HEK293 (cell line): Measurements from ENCODE around the gene AMN.

Experiments
- CTCF ChIA-PET: fragments of 350-600 bp; formaldehyde crosslinking; extraction: SDS; loops from one replicate; lab custom pipeline; 2021; ENCODE audit warnings: antibody characterized with exemption; lab: Yijun Ruan, JAX
- POLR2A ChIA-PET: fragments of 300-600 bp; formaldehyde crosslinking; extraction: SDS; loops from one replicate; lab custom pipeline; 2020; ENCODE audit warnings: antibody characterized with exemption, inconsistent platforms; lab: Yijun Ruan, JAX
- H3K27ac ChIP-seq: fragments of 200-500 bp; sonication (Bioruptor generic); 2 replicates; pipeline ENCODE4 v1.5.1; 2014; ENCODE audit warnings: low read depth, low read length, control low read depth, inconsistent platforms; ENCODE audit errors: extremely low read depth
- H3K36me3 ChIP-seq, 2 experiments: fragments of 200-500 bp in 1 of 2; sonication (Bioruptor generic) in 1 of 2; 1 replicate in 1 of 2; 2 replicates in 1 of 2; pipeline ENCODE4 v1.5.1; 2014 to 2017; ENCODE audit warnings: inconsistent platforms in 2 of 2, low read length in 2 of 2; ENCODE audit not compliant: control insufficient read depth in 2 of 2, insufficient read depth in 1 of 2
- H3K4me1 ChIP-seq: fragments of 200-500 bp; sonication (Bioruptor generic); 2 replicates; pipeline ENCODE4 v1.5.1; 2014; ENCODE audit warnings: mild to moderate bottlenecking, low read length, inconsistent platforms; ENCODE audit not compliant: control insufficient read depth, insufficient read depth
- H3K4me3 ChIP-seq: 2 replicates; pipeline ENCODE4 v1.5.1; 2011; ENCODE audit warnings: low read depth, mild to moderate bottlenecking, control low read depth, low read length, moderate library complexity
- H3K9me3 ChIP-seq: fragments of 200-500 bp; sonication (Bioruptor generic); 2 replicates; pipeline ENCODE4 v1.5.1; 2014; ENCODE audit warnings: low read depth, low read length, inconsistent platforms; ENCODE audit not compliant: control insufficient read depth, insufficient read depth
- BCL11B ChIP-seq: fragments of 450-650 bp; formaldehyde crosslinking; IDR thresholded peaks from 2 replicates; pipeline ENCODE4 v1.5.1; 2016; ENCODE audit warnings: low read depth, missing biosample characterization, missing genetic modification characterization
- EGR2 ChIP-seq: fragments of 450-650 bp; formaldehyde crosslinking; IDR thresholded peaks from 2 replicates; pipeline ENCODE4 v1.5.1; 2016; ENCODE audit warnings: low read depth, missing biosample characterization, missing genetic modification characterization
- HOXC10 ChIP-seq: sonication (generic); formaldehyde crosslinking; IDR thresholded peaks from 2 replicates; pipeline ENCODE4 v1.8.1; 2023; ENCODE audit warnings: mild to moderate bottlenecking, missing genetic modification reagents
- REPIN1 ChIP-seq: fragments of 450-650 bp; formaldehyde crosslinking; IDR thresholded peaks from 2 replicates; pipeline ENCODE4 v1.5.1; 2017; ENCODE audit warnings: missing biosample characterization, missing genetic modification characterization, low read depth
- SCRT1 ChIP-seq: fragments of 450-650 bp; formaldehyde crosslinking; IDR thresholded peaks from 2 replicates; pipeline ENCODE4 v1.5.1; 2016; ENCODE audit warnings: missing biosample characterization, missing genetic modification characterization, borderline replicate concordance
- SCRT2 ChIP-seq: fragments of 450-650 bp; formaldehyde crosslinking; IDR thresholded peaks from 2 replicates; pipeline ENCODE4 v1.5.1; 2016; ENCODE audit warnings: missing biosample characterization, missing genetic modification characterization
- ZNF10 ChIP-seq: fragments of 450-650 bp; formaldehyde crosslinking; IDR thresholded peaks from 2 replicates; pipeline ENCODE4 v1.5.1; 2017; ENCODE audit warnings: missing biosample characterization, missing genetic modification characterization
- ZNF140 ChIP-seq: fragments of 450-650 bp; formaldehyde crosslinking; IDR thresholded peaks from 2 replicates; pipeline ENCODE4 v1.5.1; 2016; ENCODE audit warnings: missing biosample characterization, missing genetic modification characterization
- ZNF2 ChIP-seq: fragments of 450-650 bp; formaldehyde crosslinking; IDR thresholded peaks from 2 replicates; pipeline ENCODE4 v1.5.1; 2016; ENCODE audit warnings: missing biosample characterization, missing genetic modification characterization
- ZNF202 ChIP-seq: fragments of 450-650 bp; formaldehyde crosslinking; IDR thresholded peaks from 2 replicates; pipeline ENCODE4 v1.5.1; 2016; ENCODE audit warnings: missing biosample characterization, missing genetic modification characterization, borderline replicate concordance
- ZNF223 ChIP-seq: fragments of 450-650 bp; formaldehyde crosslinking; IDR thresholded peaks from 2 replicates; pipeline ENCODE4 v1.5.1; 2016; ENCODE audit warnings: missing biosample characterization, missing genetic modification characterization
- ZNF366 ChIP-seq: fragments of 450-650 bp; formaldehyde crosslinking; conservative IDR thresholded peaks from 2 replicates; pipeline ENCODE4 v1.5.1; 2016; ENCODE audit warnings: missing biosample characterization, missing genetic modification characterization
- ZNF747 ChIP-seq: fragments of 450-650 bp; formaldehyde crosslinking; IDR thresholded peaks from 2 replicates; pipeline ENCODE4 v1.5.1; 2016; ENCODE audit warnings: missing biosample characterization, missing genetic modification characterization
- ZNF768 ChIP-seq: fragments of 450-650 bp; formaldehyde crosslinking; IDR thresholded peaks from 2 replicates; pipeline ENCODE4 v1.5.1; 2018; ENCODE audit warnings: missing biosample characterization, mild to moderate bottlenecking, missing genetic modification characterization
- ZNF776 ChIP-seq: fragments of 450-650 bp; formaldehyde crosslinking; IDR thresholded peaks from 2 replicates; pipeline ENCODE4 v1.5.0; 2017; ENCODE audit warnings: missing biosample characterization, missing genetic modification characterization, borderline replicate concordance
- ZSCAN16 ChIP-seq: fragments of 450-650 bp; formaldehyde crosslinking; IDR thresholded peaks from 2 replicates; pipeline ENCODE4 v1.5.1; 2016; ENCODE audit warnings: missing biosample characterization, missing genetic modification characterization
- TF ChIP-seq, protein P1 (sequence below): fragments of 450-650 bp; formaldehyde crosslinking; IDR thresholded peaks from 2 replicates; pipeline ENCODE4 v1.5.1; 2017; ENCODE audit warnings: missing biosample characterization, missing genetic modification characterization
- TF ChIP-seq, protein P2 (sequence below): fragments of 450-650 bp; formaldehyde crosslinking; IDR thresholded peaks from 2 replicates; pipeline ENCODE4 v1.5.1; 2016; ENCODE audit warnings: missing biosample characterization, missing genetic modification characterization
- TF ChIP-seq, protein P3 (sequence below): fragments of 450-650 bp; formaldehyde crosslinking; conservative IDR thresholded peaks from 2 replicates; pipeline ENCODE4 v1.5.1; 2016; ENCODE audit warnings: low read depth, missing biosample characterization, missing genetic modification characterization
- TF ChIP-seq, protein P4 (sequence below): fragments of 450-650 bp; formaldehyde crosslinking; IDR thresholded peaks from 2 replicates; pipeline ENCODE4 v1.5.1; 2016; ENCODE audit warnings: missing biosample characterization, missing genetic modification characterization
- TF ChIP-seq, protein P5 (sequence below): fragments of 450-650 bp; formaldehyde crosslinking; IDR thresholded peaks from 2 replicates; pipeline ENCODE4 v1.5.1; 2016; ENCODE audit warnings: missing biosample characterization, missing genetic modification characterization

The AMN gene

DNA sequence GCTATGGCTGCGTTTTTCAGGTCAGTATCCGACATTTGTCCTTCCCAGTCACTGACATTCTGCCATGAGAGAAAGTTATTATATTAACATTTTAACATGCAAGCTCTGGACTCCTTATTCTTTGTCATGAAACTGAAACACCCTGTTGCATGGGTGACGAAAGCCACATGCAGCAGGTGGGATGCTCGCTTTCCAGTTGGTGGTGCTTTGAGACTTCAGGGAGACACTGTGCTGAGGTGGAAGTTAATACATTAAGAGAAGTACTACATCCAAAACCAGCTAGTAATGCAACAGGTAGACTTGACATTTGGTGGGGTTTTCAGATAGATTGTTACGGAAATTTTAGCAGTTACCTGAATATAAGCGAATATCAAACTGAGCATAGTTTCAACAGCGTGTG, 32.8 kb upstream of the AMN start:
- POLR2A ChIA-PET = no interaction called here
- H3K36me3 ChIP-seq = peaks cover 0 to 71% of the 10 kb centered on the region in 2 experiments; a peak in 2 of 3 replicates
- H3K4me1 ChIP-seq = no peaks in the 10 kb centered on the region
- H3K4me3 ChIP-seq = no peak overlapping the region
- H3K27ac ChIP-seq = no peak overlapping the region
- TF ChIP-seq, protein P1, sequence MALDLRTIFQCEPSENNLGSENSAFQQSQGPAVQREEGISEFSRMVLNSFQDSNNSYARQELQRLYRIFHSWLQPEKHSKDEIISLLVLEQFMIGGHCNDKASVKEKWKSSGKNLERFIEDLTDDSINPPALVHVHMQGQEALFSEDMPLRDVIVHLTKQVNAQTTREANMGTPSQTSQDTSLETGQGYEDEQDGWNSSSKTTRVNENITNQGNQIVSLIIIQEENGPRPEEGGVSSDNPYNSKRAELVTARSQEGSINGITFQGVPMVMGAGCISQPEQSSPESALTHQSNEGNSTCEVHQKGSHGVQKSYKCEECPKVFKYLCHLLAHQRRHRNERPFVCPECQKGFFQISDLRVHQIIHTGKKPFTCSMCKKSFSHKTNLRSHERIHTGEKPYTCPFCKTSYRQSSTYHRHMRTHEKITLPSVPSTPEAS = no peak
- no peak for TF ChIP-seq ZNF223 (tag by site-specific recombination)
- TF ChIP-seq ZNF10 (tag by site-specific recombination) = no peak
- TF ChIP-seq SCRT2 (tag by site-specific recombination) = peak; percentile 92
- no peak for TF ChIP-seq ZNF747
- peak; percentile 76 for TF ChIP-seq SCRT1
- TF ChIP-seq, all 188 proteins: peak for 2
- CTCF ChIA-PET = no interaction called here
- H3K9me3 ChIP-seq = no peaks in the 10 kb centered on the region

DNA sequence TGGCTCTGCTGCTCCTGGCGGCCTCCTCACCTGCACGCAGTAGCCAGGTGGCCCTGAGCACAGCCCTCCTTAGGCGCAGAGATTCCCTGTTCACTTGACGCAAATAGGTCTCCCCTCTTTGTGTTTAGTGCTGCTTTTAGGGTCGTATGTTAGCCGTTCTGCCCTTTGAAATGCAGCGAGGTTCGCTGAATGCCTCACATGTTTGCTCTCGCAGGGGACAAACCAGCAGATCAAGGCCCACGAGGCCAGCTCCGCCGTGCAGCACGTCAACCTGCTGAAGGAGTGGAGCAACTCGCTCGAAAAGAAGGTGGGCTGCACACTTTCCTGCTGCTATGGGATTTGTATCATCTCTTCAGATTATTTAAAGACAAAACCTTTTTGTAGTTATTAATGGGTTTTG, 31.4 kb upstream of the AMN start:
- no peaks in the 10 kb centered on the region for H3K4me1 ChIP-seq
- H3K27ac ChIP-seq = no peak overlapping the region
- TF ChIP-seq EGR2 (no peak), ZNF140 (tag by site-specific recombination) (no peak), ZNF366 (no peak), ZNF768 (tag by site-specific recombination) (no peak), ZNF2 (no peak), HOXC10 (CRISPR knock-in tag) (no peak), BCL11B (tag by site-specific recombination) (no peak), ZNF776 (tag by site-specific recombination) (no peak), ZSCAN16 (no peak), ZNF202 (tag by site-specific recombination) (no peak), REPIN1 (tag by site-specific recombination) (no peak)
- TF ChIP-seq, protein P2, sequence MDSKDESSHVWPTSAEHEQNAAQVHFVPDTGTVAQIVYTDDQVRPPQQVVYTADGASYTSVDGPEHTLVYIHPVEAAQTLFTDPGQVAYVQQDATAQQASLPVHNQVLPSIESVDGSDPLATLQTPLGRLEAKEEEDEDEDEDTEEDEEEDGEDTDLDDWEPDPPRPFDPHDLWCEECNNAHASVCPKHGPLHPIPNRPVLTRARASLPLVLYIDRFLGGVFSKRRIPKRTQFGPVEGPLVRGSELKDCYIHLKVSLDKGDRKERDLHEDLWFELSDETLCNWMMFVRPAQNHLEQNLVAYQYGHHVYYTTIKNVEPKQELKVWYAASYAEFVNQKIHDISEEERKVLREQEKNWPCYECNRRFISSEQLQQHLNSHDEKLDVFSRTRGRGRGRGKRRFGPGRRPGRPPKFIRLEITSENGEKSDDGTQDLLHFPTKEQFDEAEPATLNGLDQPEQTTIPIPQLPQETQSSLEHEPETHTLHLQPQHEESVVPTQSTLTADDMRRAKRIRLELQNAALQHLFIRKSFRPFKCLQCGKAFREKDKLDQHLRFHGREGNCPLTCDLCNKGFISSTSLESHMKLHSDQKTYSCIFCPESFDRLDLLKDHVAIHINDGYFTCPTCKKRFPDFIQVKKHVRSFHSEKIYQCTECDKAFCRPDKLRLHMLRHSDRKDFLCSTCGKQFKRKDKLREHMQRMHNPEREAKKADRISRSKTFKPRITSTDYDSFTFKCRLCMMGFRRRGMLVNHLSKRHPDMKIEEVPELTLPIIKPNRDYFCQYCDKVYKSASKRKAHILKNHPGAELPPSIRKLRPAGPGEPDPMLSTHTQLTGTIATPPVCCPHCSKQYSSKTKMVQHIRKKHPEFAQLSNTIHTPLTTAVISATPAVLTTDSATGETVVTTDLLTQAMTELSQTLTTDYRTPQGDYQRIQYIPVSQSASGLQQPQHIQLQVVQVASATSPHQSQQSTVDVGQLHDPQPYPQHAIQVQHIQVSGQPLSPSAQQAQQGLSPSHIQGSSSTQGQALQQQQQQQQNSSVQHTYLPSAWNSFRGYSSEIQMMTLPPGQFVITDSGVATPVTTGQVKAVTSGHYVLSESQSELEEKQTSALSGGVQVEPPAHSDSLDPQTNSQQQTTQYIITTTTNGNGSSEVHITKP (tag by site-specific recombination) = no peak
- TF ChIP-seq, protein P3, sequence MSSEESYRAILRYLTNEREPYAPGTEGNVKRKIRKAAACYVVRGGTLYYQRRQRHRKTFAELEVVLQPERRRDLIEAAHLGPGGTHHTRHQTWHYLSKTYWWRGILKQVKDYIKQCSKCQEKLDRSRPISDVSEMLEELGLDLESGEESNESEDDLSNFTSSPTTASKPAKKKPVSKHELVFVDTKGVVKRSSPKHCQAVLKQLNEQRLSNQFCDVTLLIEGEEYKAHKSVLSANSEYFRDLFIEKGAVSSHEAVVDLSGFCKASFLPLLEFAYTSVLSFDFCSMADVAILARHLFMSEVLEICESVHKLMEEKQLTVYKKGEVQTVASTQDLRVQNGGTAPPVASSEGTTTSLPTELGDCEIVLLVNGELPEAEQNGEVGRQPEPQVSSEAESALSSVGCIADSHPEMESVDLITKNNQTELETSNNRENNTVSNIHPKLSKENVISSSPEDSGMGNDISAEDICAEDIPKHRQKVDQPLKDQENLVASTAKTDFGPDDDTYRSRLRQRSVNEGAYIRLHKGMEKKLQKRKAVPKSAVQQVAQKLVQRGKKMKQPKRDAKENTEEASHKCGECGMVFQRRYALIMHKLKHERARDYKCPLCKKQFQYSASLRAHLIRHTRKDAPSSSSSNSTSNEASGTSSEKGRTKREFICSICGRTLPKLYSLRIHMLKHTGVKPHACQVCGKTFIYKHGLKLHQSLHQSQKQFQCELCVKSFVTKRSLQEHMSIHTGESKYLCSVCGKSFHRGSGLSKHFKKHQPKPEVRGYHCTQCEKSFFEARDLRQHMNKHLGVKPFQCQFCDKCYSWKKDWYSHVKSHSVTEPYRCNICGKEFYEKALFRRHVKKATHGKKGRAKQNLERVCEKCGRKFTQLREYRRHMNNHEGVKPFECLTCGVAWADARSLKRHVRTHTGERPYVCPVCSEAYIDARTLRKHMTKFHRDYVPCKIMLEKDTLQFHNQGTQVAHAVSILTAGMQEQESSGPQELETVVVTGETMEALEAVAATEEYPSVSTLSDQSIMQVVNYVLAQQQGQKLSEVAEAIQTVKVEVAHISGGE (tag by site-specific recombination) = no peak
- TF ChIP-seq, protein P4, sequence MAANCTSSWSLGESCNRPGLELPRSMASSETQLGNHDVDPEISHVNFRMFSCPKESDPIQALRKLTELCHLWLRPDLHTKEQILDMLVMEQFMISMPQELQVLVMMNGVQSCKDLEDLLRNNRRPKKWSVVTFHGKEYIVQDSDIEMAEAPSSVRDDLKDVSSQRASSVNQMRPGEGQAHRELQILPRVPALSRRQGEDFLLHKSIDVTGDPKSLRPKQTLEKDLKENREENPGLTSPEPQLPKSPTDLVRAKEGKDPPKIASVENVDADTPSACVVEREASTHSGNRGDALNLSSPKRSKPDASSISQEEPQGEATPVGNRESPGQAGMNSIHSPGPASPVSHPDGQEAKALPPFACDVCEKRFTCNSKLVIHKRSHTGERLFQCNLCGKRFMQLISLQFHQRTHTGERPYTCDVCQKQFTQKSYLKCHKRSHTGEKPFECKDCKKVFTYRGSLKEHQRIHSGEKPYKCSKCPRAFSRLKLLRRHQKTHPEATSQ (tag by site-specific recombination) = no peak
- TF ChIP-seq, protein P5, sequence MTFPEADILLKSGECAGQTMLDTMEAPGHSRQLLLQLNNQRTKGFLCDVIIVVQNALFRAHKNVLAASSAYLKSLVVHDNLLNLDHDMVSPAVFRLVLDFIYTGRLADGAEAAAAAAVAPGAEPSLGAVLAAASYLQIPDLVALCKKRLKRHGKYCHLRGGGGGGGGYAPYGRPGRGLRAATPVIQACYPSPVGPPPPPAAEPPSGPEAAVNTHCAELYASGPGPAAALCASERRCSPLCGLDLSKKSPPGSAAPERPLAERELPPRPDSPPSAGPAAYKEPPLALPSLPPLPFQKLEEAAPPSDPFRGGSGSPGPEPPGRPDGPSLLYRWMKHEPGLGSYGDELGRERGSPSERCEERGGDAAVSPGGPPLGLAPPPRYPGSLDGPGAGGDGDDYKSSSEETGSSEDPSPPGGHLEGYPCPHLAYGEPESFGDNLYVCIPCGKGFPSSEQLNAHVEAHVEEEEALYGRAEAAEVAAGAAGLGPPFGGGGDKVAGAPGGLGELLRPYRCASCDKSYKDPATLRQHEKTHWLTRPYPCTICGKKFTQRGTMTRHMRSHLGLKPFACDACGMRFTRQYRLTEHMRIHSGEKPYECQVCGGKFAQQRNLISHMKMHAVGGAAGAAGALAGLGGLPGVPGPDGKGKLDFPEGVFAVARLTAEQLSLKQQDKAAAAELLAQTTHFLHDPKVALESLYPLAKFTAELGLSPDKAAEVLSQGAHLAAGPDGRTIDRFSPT (tag by site-specific recombination) = no peak
- ChIA-PET CTCF (no interaction called here), POLR2A (no interaction called here)
- H3K9me3 ChIP-seq = no peaks in the 10 kb centered on the region
- peaks cover 0 to 64% of the 10 kb centered on the region in 2 experiments; a peak in 2 of 3 replicates for H3K36me3 ChIP-seq
- no peak overlapping the region for H3K4me3 ChIP-seq
